ENCODE measurements around the gene CPPED1.
A peak's percentile ranks its signal among the peaks of the same experiment; 100 is the strongest.

The CPPED1 gene

GRCh38 chr16:12735805-12736204, 67.9 kb downstream of the CPPED1 start:
- no peak for DNase-seq (ENCODE audit: low read depth)

DNA sequence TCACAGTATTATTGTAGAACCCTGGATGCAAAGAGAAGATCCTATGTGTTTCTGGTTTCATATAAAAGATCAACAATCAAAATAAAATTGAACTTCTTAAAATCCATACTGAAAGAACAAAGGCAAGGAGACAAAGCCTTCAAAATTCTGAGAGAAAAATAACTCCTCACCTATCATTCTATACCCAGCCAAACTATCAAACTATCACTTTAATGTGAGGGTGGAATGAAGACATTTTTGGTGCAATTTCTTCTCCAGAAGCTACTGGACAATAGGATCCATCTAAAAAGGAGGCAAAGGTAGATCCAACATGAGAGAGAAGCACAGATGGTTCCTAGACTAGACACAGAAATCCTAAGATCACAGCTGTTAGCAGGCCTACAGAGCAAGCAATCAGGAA, 71.1 kb downstream of the CPPED1 start:
- DNase-seq (ENCODE audit: low read depth): no peak

- DNase-seq (ENCODE audit: low read depth): no peak
These were observed 74.2 kb downstream of the CPPED1 start for GRCh38 chr16:12729448-12729847.

- DNase-seq (ENCODE audit: low read depth): no peak
These were observed 75.2 kb downstream of the CPPED1 start for GRCh38 chr16:12728469-12728868.

- peak; percentile 39 for DNase-seq (ENCODE audit: low read depth)
These were observed 79.5 kb downstream of the CPPED1 start for GRCh38 chr16:12724226-12724625.

DNA sequence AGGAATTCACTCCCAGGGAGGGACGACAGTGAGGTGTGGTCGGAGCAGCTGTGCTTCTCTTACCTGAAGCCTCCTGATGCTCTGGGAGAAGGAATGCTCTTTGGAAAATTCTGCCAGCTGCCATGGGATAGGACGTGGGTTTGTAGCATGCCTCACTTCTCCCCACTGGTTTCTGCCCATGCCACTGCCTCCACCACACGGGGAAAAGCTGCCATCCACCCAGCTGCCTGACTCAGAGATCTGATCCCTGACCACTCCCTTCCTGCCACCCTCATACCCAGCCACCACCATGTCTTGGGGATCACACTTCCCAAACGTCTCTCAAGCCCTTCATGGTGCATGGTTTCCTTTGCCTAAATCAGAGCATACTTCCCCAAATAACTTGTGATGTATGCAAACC, 80.0 kb downstream of the CPPED1 start:
- DNase-seq (ENCODE audit: low read depth): no peak

GRCh38 chr16:12721841-12722421, 81.8 kb downstream of the CPPED1 start:
- DNase-seq (ENCODE audit: low read depth): no peak

DNA sequence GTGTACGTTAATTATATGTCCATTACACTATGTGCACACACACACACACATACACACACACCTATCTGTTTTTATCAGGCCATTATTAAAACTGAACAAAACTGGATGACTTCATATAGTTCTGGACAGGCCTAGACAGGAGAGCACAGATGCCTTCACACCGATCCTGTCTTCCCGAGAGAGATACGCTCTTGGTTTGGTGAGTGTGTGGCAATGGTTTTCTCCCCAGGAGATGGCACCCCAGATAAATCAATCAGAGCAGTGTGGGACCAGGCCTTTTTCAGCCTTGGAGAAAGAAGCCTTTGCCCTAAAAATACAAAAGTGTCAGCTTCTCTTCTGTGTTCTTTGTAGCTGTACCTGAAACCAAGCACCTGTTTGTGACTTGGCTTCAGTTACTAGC, 83.7 kb downstream of the CPPED1 start:
- no peak for DNase-seq (ENCODE audit: low read depth)

GRCh38 chr16:12716658-12717057, 87.0 kb downstream of the CPPED1 start:
- peak; percentile 43 for DNase-seq (ENCODE audit: low read depth)

DNA sequence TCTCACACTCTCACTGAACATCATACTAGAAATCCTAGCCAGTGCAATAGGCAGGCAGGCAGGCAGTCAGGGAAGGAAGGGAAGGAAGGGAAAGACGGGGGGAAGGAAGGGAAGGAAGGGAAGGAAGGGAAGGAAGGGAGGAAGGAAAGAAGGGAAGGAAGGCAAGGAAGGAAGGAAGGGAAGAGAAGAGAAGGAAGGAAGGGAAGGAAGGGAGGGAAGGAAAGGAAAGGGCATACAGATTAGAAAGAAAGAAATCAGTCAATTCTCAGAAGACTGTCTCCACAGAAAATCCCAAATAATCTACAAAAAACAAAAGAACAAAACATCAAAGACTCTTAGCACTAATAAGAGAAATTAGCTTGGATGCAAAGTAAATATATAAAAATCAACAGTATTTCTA, 93.9 kb downstream of the CPPED1 start:
- no peak for DNase-seq (ENCODE audit: low read depth)

DNA sequence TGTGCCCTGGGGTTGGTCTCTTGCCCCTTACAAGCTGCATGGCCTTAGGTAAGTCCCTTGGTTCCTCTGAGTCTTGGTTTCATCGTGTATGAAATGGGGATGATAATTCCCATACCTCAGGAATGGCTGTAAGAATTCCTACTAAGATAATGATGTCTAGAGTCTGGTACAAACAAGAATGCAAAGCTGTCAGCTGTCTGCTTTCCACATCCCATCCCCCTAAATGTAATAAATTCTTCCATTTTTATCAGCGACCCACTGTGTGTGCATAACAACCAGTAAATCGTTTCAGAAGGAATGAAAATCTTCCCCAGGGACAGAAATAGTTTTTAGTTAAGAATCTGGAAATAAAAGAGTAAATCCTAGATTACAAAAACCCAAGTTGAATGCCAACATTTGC, 95.4 kb downstream of the CPPED1 start:
- DNase-seq (ENCODE audit: low read depth): peak; percentile 56

- no peak for DNase-seq (ENCODE audit: low read depth)
These were observed 97.1 kb downstream of the CPPED1 start for GRCh38 chr16:12706628-12707027.

DNA sequence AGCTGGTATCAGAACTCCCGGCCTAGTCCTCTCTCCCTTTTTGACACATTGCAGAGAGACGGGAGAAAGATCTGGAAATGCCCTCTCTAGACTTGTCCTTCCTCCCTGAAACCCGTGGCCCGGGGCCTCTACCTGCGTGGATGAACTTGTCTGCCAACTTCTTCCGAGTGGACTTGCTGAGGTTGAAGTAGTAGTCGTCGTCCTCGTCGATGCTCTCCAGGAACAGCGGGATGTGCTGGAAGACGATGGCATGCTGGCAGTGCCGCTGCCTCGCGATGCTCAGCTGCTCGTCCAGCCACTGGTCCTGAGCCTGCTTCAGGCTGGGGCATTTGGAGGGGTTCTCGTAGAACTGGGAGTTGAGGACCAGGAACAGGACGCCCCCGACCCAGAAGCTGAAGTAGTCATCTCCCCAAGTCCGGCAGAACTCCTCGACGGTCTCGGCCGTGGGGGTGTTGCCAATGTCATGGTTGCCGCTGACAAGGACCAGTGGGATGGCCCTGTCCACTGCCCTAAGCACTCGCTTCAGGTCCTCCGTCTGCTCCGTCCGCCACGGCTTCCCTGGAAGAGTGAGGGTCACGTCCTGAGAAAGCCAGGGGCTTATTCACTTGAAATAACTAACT, 99.1 kb downstream of the CPPED1 start:
- DNase-seq (ENCODE audit: low read depth): no peak

DNA sequence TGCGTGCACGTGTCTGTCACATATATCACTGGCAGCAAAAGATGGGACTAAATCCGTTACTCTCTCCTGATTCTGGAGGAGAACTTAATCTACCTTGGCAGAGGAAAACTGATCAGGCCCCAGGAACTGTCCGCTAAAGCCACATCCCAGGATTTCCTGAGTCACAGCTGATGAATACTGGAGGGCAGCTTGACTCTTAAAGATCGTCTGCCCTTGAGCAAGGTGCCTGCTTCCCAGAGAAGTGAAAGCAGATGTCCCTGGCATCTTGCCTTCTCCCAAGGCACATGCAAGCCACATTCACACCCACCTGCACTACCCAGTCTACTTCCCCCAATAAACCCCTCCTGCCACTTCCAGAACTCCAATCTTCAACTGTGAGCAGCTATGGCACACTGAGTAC, 99.8 kb downstream of the CPPED1 start:
- no peak for DNase-seq (ENCODE audit: low read depth)

DNA sequence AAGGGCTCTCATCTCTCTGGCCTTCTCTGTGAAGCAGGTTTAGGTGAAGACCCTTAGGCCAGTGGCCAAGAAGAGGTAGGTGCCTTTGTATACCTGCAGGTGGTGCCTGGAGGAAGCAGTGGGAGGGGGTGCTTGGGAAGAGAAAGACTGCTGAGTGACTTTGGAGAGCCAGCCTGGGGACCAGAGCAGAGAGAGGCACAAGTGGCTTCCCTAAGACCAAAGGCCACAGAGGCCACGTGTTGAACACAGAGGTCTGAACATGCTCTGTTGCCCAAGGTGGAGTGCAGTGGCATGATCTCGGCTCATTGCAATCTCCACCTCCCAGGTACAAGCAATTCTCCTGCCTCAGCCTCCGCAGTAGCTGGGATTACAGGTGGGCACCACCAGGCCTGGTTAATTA, 103.5 kb downstream of the CPPED1 start:
- DNase-seq (ENCODE audit: low read depth): no peak

DNA sequence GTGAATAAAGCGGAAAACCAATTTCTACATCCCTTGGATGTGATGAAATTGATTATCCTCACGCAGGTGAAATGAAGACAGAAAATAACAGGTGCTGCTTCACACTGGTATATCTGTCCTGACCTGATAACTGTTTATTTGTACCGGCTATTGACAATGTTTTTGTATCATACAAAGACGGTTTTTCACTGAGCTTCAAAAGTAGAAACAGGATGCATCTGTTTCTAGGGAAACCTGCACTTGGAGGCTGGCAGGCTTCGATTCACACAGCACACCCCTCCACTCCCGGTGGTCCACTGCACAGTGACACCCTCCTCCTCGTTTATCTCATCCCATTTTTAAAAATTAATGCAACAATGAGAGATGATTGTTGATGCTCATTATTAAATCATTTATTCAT, 104.5 kb downstream of the CPPED1 start:
- no peak for DNase-seq (ENCODE audit: low read depth)

- no peak for DNase-seq (ENCODE audit: low read depth)
These were observed 106.2 kb downstream of the CPPED1 start for GRCh38 chr16:12697437-12697836.

- no peak for DNase-seq (ENCODE audit: low read depth)
These were observed 108.2 kb downstream of the CPPED1 start for GRCh38 chr16:12695454-12695853.

- DNase-seq (ENCODE audit: low read depth): no peak
These were observed 113.7 kb downstream of the CPPED1 start for GRCh38 chr16:12690024-12690423.

GRCh38 chr16:12688951-12689850, 114.5 kb downstream of the CPPED1 start:
- DNase-seq (ENCODE audit: low read depth): peak; percentile 21

DNA sequence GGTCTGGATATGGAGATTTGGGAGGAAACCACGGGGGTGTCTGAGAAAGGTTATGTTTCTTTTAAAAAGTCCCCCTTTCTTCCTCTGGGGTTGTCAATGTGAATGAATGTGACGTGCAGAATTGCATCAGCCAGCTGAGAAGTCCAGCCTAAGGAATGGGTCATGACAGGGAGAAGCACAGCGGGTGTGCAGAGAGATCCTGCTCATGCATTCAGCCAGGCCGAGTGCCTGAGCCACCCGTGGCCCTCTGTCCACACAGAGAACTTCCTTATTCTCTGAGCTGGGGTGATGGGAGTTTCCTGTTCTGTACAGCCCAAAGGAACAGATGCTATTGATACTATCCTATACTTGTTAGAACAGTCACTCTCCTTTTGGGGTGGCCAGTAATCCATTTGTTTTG, 117.9 kb downstream of the CPPED1 start:
- DNase-seq (ENCODE audit: low read depth): no peak

DNA sequence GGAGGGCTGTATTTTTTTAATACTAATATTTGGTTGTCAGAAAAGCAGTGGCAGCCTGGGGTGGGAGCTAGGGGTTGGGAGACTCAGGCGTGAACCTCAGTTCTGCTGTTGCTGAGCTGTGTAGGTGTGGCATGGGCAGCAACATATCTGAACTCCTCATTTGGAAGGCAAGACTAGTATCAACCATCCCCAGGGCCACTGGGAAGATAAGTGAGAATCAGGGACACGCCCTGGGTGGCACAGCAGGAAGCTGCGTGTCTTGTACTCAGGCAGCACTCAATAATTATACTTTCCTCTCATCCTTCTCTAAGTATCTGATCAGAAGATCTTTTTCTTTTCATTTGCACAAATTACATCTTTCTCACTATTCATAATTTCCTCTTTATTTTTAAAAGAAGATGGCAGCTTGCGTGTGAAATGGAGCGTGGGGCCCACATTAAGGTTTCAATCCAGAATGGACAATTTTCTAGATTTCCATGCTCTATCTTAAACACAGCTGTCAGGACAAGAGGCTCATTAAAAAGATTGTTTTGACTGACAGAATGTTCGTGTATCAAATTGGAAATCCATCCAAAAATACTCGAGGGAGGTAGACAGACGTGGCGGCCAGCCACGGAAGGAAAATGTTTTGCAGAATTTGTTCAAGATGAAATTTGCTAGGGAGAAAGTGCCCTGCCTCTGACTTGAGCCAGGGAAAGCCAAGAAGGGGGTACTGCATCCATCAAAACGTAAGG, 121.1 kb downstream of the CPPED1 start:
- DNase-seq (ENCODE audit: low read depth): no peak

- no peak for DNase-seq (ENCODE audit: low read depth)
These were observed 122.0 kb downstream of the CPPED1 start for GRCh38 chr16:12681653-12682052.

Measured in amniotic epithelial cell (primary cell).